Neural progenitor cell (in vitro differentiated cells): ENCODE data around the gene PCDH9.

Experiments used
- EZH2 ChIP-seq: fragments of 200-600 bp; sonication (generic); IDR thresholded peaks from 2 replicates; pipeline ENCODE4 v1.6.1; 2017; ENCODE audit warnings: antibody characterized with exemption, mild to moderate bottlenecking, moderate library complexity
- EZH2phosphoT487 ChIP-seq: fragments of 200-600 bp; sonication (generic); IDR thresholded peaks from 2 replicates; pipeline ENCODE4 v1.6.1; 2017; ENCODE audit warnings: antibody characterized with exemption
- TF ChIP-seq, protein P1 (sequence below): fragments of 200-600 bp; sonication (generic); IDR thresholded peaks from 2 replicates; pipeline ENCODE4 v1.5.1; 2017; ENCODE audit warnings: antibody characterized with exemption, mild to moderate bottlenecking

DNA sequence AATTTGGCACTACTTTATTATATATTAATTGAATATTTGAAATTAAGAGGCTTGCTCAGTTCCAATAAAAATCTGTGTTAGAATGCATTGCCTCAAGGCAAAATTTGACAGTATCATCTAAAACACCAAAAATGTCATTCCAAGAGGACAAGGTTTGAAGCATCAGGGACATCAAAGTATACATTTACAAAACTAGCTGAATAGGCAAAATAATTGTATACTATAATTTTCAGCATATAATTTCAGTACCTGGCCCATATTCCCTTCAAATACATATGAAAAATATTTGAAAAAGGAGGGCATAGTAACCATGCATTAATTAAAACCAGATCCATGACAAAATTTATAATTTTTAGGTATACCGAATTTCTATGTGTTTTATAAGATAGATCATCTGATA is 963.8 kb downstream of the PCDH9 start:
- TF ChIP-seq, protein P1, sequence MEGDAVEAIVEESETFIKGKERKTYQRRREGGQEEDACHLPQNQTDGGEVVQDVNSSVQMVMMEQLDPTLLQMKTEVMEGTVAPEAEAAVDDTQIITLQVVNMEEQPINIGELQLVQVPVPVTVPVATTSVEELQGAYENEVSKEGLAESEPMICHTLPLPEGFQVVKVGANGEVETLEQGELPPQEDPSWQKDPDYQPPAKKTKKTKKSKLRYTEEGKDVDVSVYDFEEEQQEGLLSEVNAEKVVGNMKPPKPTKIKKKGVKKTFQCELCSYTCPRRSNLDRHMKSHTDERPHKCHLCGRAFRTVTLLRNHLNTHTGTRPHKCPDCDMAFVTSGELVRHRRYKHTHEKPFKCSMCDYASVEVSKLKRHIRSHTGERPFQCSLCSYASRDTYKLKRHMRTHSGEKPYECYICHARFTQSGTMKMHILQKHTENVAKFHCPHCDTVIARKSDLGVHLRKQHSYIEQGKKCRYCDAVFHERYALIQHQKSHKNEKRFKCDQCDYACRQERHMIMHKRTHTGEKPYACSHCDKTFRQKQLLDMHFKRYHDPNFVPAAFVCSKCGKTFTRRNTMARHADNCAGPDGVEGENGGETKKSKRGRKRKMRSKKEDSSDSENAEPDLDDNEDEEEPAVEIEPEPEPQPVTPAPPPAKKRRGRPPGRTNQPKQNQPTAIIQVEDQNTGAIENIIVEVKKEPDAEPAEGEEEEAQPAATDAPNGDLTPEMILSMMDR, result no peak
- no peak for TF ChIP-seq EZH2phosphoT487
- TF ChIP-seq EZH2, result no peak
